Measurements from ENCODE around the gene RBM18.
A peak's percentile ranks its signal among the peaks of the same experiment; 100 is the strongest.

The RBM18 gene

DNA sequence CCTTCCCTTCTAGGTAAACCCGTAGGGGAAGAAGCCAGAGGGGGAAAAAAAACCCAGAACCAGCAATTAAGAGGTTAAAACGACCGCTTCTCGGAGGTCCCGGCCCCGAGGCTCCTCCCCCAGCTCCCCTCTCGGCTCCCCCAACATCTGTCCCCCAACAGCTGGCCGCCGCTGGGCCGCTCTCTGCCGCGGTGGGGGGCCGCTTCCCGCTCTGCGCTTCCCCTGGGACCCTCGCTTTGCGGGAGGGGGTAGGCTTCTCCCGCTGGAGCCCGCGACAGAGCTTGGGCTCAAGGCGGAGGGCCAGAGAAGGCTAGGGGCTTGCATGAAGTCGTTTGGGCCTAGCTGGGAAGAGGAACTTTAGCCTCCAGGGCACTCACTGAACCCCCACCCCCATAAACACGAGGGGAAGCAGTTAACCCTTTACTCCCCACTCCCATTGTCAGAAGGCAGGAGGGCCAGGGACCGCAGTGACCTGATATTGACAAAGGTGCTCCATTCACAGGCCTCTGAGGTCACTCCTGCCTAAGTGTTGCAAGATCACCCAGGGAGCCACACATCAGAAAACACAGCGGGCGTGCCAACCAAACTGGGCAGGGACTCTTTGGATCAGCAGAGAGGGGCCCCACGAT, 43.3 kb downstream of the RBM18 start:
- DNase-seq (ENCODE audit: low read depth) = no peak

DNA sequence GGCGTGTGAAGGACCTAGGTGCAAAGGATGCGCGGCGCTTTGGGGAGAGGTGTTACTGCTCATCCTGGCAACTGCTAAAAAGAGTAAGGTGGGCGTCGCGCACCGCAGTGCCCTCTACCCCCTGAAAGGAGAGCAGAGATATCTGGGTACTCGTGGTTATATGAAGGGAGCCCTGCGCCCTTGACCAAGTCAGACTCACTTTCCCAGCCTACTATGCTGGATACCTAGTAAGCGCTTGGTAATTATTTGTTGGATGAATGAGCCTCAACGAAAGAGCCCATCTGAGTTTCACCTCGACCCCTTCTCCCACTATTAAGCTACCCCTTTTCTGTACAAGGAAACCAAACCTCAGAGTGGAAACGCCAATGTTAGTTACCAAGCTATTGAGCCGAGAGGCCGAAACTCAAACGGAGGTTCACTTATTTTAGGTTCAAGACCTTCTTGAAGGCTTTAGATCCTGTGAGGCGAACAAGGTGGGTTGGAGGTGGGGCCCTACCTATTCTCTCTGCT, 43.9 kb downstream of the RBM18 start:
- no peak for DNase-seq (ENCODE audit: low read depth)

DNA sequence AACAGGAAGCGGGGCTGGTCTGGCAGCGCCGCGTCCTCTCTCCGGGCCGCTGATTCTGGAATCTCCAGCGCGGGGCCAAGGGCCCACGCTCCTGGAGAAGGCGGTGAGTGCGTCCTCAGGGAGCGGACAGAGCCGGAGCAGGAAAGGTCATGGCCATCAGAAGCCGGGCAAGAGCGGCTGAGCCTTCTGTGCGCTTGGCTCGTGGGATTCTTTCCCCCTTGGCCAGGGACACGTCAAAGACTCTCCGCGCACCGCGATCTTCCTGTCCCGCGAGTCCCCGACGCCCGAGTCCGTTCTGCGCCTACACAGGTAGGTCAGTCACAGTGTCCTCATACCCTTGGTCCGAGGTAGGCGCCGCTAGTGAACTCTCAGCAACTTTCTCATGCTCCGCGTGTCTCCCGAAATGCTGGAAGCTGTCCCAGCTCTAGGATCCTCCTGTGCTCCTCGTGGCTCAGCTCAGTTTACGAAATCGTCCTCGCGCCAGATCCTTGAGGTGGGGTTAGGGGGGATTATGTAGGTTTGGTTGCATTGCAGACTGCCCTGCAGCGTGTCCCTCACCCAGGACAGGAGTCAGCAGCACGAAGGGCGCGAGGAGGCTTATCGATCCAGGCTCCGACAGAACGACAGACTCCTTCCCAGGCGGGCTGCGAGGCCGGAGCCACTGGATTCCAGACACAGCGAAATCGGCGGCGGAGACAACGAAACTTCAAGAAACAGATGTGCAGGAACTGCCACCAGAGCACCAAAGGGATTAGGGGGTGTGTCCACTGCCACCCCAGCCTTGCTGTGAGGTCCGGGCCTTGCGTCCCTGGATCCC, 44.6 kb downstream of the RBM18 start:
- no peak for DNase-seq (ENCODE audit: low read depth)

DNA sequence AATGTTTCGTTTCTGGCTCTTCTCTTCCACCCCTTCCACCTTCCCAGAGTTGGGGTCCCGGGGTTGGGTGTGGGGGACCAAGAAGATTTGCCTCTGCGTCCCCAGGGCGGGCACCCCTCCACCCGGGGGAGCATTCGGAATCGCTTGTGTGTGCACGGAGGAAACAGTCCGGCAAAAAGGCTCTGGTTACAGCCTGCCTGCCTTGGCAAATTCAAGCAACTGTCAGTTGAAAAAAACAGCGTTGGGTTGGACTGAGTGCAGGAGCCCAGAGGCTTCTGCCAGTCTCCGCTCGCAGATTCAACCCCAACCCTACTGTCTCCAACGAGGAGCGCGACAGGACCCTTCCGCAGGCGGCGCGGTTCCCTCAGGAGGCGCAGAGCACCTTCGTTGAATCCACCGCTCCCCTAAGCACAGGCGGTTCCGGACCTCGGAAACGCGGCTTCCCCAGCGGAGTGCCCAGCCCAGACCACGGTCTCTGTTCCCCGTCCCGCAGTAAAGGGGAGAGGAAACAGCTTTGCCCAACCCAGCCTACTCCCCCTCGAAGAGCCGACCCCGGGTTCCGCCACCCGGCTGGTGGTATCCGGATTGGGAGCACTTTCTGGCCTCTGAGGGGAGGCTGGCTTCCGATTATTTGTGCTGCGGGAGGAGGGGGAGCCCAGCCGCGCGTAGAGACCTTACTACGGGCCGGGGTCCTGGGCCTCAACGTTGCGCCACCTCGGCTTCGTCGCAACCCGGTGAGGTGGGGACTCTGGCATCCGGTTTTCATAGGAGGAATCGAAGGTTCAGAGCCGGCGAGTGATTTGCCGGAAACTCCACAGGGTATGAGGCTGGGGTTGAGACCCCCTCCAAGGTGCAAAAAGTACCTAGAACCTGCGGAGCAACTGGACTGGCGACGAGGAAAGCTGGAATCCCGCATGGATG, 45.4 kb downstream of the RBM18 start:
- peak; percentile 25 for DNase-seq (ENCODE audit: low read depth)

DNA sequence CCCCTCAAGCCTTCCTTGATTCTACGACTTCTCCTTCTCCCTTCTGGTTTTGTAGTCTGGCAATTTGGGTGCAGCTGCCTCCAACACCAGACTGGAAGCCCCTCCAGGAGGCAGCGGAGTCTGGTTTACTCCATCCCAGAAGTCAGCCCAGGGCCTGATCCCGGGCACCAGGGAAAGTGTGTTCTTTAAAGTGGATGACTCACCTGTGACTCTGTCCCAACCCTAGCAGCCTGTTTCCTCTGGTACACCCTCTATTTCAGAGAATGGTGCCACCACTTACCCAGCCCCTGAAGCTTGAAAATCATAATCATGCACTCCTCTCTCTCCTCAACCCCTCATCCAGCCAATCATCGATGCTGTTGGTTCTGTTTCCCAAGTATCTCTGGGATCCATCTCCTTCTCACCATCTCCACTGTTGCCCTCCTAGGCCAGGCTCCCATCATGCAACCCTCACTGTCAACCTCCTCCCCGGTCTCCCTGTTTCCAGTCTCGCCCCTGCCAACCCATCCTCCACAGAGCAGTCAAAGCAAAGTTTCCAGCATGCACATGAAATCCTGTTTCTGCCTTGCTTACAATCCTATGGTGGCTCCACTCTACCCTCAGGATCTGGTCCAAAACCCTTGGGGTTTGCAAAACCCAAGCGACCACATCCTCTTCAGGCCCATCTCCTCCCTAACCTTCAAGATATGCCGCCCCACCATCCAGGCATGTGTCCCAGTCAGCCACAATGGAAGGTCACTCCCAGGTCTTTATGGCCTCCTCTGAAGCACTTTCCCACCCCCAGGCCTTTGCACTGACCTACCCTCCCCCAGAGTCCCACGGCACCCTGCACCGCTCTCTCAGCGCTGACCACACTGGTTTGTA, 46.3 kb downstream of the RBM18 start:
- no peak for DNase-seq (ENCODE audit: low read depth)

DNA sequence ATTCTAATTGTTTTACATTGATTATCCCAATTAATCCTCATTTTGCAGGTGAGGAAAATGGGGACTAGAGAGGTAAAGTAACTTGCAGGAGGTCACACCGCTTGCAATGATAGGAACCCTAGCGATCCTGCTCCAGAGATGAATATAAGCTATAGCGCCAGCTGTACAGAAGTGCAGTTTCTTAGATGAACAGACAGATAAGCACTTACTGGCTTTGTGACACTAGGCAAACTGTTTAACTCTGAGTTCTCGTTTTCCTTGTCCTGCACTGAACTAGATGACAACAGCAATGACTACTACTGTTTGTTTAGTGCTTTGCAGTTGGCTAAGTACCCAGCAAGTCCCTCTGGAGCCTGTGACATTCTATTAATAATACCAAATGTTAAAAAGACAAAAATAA, 47.0 kb downstream of the RBM18 start:
- DNase-seq (ENCODE audit: low read depth) = no peak

DNA sequence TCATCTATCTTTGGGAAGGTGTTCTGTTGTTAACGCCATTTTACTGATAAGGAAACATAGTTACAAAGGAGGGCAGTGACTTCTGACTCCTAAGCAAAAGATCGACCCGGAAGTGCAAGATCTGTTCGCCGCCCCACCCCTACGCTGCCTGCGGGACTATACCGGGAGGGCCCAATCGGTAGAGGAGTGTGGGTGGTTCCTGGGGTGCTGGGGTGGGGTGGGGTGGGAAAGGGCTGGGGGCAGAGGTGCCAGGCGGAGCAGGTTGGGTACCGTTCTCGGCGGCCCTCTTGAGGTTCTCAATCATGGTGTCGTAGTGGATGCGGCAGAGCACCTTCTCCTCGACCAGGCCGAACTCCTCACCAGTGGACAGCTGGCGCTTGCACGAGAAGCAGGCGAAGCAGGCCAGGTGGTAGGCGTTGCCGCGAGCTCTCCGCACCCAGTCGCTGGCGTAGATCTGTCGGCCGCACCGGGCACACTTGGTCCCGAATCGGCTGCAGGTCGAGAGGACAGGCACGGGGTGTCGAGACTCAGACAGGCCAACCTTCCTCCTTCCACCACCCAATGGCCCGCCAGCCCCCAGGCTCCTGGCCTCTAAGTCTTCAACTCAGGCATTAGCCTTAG, 47.7 kb downstream of the RBM18 start:
- no peak for DNase-seq (ENCODE audit: low read depth)

DNA sequence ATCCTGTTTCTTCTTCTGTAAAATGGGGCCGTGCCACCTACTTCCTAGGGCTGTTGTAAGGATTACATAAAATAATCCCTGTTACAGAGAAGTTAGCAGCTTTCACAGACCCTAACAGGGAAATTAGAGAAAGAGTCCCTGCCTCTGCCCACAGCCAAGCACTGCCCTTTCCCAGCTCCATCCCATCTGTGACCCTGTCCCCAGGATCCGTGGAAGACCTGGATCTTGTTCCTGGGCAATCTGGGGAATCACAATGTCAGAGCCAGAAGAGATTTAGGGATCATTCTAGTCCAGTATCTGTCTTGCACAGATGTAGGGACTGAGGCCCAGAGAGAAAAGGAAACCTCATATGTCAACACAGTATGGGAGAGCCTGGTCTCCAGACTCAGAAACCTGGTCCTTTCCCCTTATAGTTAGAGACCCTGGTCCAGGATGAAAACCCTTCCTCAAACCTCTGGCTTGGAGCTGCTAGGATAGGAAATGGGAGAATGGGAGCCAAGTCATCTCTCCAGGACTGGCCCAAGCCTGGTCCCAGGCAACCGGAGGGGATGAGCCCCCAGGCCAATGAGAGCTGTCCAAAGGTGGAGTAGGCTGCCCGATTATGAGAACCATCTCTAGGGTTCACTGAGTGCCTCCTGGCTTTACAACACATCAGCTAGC, 48.4 kb downstream of the RBM18 start:
- no peak for DNase-seq (ENCODE audit: low read depth)

DNA sequence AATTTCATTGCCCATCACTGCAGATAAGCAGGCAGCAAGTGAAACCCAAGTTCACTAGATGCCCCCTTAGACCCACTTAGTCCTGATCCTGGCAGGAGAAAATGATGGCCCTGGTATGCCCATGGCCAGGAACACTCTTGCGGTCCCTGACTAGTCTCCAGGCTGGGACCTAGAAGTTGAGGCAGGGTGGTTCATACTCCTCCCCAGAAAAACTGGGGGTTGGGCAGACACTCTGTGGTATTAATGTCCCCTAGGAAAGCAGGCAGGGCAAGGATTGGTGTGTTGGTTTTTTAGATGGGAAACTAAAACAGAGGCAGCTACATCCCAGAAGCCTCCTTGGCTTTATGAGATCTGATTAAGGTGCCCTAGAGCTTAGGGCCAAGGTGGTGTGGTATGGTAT, 49.0 kb downstream of the RBM18 start:
- no peak for DNase-seq (ENCODE audit: low read depth)

DNA sequence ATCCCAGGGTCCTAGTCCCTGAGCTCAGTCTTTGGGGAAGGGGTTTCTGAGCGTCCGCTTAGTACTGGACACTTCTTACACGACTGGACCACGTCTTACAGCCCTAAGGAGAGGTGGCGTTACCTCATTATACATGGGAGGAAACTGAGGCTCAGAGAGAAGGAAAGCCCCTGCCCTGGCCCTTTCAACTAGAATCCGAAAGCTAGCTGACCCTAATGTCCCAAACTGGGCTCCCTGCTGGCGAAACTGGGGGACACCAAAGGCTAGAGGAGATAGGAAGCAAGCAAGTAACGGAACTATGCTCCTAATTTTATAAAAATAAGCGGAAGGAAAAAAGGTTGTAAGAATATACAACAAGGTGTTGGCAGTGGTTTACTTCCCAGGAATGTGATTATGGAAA, 50.1 kb downstream of the RBM18 start:
- DNase-seq (ENCODE audit: low read depth) = no peak

DNA sequence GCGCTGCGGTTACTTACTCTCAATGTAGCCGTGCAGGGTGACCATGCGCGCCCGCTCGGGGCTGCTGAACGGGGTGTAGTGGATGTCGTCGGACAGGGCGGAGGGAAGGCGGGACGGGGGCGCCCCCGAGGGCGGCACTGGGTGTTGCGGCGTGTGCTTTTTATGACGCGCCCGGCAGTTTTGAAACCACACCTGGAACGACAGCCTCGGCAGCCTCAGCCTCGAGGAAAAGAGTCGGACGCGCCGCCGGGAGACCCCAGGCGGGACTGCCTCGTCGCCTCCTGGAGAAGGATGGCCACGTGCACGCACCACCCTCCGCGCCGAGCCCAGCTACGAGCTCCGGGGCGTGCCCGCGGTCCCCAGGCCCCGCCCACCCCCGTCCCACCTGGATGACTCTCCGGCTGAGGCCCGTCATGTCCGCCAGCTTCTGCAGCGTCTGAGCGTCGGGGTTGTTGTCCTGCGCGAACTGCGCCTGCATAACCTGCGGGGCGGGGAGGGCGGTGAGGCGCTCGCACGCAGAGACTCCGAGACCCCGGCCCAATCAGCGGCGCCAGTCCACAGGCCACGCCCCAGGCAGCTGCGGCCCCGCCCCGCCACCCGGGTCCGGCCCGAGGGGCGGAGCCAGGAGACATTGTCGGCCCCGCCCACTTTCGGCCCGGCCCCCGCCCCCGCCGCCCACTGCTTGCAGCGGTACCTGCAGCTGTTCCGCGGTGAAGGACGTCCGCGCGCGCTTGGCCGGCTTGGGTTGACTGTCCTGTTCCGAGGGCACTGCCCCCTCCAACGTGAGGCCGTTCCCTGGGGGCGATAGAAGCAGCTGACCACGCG, 50.8 kb downstream of the RBM18 start:
- DNase-seq (ENCODE audit: low read depth) = no peak

DNA sequence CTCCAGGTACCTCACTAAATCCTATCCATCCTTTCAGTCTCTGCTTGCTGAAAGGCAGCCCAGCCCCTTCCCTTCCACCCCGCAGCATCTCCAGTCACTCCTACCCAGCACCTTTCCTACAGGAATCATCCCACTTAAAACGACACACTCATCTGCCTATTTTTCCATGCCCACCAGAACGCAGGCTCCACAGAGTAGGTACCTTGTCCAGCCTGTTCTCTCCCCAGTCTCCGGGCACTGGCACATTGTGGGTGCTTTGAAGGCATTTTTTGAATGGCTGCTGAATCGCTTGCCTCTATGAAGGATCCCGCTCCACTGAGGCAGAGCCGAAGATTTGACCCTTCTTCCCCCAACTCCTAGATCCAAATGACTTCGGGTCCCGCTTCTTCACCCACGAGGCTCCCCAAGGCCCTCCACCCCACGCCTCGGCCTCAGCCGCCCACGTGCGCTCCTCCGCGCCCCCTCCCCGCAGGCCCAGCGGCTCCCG, 51.5 kb downstream of the RBM18 start:
- no peak for DNase-seq (ENCODE audit: low read depth)

DNA sequence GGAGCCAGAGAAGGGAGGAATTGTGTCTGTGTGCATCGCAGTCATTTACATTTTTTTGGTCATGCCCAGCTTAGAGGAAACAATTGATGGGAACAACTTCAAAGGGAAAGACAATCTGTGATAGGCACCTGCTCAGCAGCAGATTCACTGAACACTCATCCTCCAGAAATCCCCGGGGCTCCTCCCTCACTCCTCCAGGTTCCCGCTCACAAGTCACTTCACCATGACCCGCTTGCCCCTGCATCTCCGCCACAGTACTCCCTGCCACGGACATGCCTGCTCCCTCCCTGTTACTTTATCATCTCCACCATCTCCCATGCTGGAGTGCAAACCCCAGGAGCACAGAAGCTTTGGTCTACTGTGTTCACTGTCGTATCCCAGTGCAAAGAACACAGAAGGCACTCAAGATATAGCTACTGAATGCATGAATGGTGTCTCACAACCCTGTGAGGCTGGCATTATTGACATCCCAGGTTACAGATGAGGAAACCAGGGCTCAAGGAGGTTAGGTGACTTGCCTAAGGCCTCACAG, 52.1 kb downstream of the RBM18 start:
- no peak for DNase-seq (ENCODE audit: low read depth)

DNA sequence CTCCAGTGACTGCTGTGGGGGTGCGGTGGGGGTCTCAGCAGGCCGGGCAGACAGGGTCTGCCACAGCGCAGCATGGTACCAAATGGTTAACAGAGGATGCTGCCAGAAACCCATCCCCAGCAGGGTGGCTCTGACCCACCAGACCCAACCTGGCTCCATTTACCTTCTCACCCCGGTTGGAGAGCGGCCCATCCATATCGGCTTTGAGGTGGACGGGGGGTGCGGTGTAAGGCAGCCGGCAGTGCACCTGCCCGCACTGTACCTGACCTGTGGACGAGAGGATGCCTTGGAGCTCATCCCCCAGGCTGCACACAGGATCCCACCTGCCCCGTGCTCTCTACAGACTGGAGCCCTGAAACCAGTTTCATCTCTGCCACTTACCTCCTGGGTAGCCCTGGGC, 55.2 kb downstream of the RBM18 start:
- no peak for DNase-seq (ENCODE audit: low read depth)

DNA sequence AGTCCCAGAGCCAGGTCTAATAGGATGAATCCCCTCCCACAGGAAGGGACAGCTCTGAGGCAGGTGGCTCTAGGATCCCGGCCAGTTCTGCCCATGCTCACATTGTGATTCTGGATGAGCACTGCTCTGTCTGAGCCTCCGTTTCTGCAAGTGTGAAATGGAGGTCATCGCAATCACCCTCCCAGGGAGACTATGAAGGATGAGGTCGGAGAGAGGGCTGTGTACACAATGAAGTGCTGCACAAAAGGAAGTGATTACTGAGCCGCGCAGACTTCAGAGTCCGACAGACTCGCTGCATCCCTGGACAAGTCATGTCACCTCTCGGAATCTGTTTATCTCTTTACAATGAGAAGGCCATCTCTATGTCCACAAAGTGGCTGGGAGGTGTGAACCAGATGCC, 57.5 kb downstream of the RBM18 start:
- DNase-seq (ENCODE audit: low read depth) = no peak

DNA sequence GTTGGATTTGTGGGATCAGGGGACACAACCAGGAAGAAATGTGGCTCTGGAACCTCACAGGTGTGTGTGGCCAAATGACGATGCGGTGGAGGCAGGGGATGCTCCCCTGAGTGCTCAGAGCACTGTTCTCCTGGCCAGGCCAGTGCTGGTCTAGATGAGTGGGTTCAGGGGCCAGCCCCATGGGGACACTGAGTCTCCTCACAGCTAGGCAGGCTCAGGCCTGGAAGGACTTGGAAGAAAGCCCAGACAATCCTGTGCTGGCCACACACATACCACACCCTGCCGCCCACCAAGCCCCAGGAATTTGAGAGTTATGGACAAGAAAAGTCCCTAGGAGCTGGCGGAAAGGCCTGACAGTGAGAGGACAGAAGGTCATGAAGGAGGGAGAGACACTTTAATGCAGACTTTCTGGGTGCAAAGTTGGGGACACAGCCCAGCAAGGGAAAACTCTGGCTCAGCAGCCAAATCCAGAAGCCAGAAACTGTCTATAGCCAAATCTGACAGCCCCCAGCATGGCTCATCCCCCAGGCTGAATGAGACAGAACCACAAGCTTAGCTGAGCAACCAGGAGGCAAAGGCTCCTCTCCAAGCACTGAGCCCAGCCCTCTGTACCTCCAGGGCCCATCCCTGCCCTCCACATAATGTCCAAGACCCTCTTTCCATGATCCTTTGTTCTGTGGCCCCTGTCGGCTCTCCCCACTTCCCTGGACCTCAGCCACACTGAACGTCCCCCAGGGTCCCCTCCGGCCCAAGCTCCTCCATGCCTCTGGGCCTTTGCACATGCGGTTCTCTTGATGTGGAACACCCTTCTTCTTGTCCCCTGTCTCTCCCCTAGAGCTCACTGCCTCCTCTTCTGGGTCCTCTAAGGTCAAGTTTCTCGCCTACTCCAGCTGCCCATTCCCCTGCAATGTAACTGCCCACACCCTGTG, 58.3 kb downstream of the RBM18 start:
- DNase-seq (ENCODE audit: low read depth) = peak; percentile 81

DNA sequence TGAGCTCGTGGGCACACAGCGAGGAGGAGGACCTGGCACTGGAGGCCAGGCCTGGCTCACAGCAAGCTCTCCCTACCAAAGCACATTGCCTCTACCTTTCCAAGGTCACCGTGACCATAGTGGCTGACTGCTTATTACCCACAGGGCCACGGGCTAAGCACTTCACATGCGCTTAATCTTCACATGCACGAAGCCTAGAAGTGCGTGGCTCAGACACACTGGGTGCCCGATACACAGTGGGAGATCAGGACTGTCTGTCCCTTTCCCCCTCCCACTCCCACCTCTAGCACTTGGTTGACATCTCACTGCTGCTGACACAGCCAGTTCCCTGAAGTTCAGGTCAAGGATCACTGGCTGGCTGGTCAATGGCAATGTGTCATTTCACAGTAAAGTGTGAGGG, 59.5 kb downstream of the RBM18 start:
- DNase-seq (ENCODE audit: low read depth) = no peak

DNA sequence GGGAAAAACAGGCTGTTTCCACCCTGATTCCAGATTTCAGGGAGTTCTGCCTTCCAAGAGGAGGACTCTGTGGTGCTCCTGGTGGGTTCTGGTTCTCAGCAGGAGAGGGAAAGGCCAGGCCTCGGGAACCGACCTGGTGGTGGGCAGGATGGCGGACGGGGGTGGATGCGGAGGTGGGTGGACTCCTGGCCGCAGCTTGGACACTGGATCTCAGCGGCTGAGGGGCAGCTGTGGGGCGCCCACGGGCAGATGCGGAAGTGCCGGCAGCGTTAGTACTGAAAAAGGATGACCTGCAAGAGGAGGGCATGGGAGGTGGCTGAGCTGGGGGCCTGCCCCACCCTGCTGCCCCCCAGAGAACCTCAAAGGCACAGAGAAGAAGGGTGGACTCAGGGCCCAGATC, 60.1 kb downstream of the RBM18 start:
- no peak for DNase-seq (ENCODE audit: low read depth)
